HG03378 (cell line): Measurements from ENCODE around the gene BEST3.
"Not testable (repeated sequence)": the region's sequence is repeated elsewhere in the genome, so short reads cannot be mapped to it uniquely, and the experiment has no call there.

Experiments
- ATAC-seq: cut with Tn5 transposase; IDR thresholded peaks from one replicate; pipeline ENCODE4 v1.9.1; 2021; ENCODE audit warnings: mild to moderate bottlenecking, moderate library complexity; ENCODE audit not compliant: unreplicated experiment

The BEST3 gene

GRCh38 chr12:69608114-69608513 is 91.0 kb downstream of the BEST3 start:
- no peak for ATAC-seq

- ATAC-seq = not testable (repeated sequence)
These were observed 94.8 kb downstream of the BEST3 start for GRCh38 chr12:69604275-69604674.
